Measurements from ENCODE around the gene TMEM8B.

DNA sequence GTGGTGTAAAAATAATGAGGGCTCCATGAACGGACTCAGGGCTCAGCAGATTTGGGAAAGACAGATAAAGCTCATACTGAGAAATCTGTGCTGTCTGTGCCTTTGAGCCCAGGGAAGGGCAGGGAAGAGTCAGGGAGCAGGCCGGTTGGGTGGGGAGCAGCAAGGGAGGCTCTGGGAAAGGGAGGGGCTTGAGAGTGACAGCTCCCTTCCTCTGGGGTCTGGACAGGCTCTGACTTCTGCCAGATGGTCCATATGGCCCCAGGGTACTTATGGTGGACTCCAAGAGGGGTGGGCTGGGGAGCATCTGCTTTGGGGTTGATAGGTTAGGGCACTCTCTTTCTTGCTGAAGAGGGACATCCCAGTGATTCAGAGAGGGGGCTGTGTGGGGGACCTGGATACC is 35.6 kb upstream of the TMEM8B start:
- TF ChIP-seq, protein P1, sequence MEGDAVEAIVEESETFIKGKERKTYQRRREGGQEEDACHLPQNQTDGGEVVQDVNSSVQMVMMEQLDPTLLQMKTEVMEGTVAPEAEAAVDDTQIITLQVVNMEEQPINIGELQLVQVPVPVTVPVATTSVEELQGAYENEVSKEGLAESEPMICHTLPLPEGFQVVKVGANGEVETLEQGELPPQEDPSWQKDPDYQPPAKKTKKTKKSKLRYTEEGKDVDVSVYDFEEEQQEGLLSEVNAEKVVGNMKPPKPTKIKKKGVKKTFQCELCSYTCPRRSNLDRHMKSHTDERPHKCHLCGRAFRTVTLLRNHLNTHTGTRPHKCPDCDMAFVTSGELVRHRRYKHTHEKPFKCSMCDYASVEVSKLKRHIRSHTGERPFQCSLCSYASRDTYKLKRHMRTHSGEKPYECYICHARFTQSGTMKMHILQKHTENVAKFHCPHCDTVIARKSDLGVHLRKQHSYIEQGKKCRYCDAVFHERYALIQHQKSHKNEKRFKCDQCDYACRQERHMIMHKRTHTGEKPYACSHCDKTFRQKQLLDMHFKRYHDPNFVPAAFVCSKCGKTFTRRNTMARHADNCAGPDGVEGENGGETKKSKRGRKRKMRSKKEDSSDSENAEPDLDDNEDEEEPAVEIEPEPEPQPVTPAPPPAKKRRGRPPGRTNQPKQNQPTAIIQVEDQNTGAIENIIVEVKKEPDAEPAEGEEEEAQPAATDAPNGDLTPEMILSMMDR (IDR thresholded peaks at IDR 0.05; ENCODE audit: poor library complexity, severe bottlenecking) = no peak
- TF ChIP-seq POLR2AphosphoS5 (IDR thresholded peaks at IDR 0.05) (no peak), EP300 (conservative IDR thresholded peaks at IDR 0.05; ENCODE audit: poor library complexity, severe bottlenecking) (no peak), MXI1 (conservative IDR thresholded peaks at IDR 0.05; ENCODE audit: poor library complexity, severe bottlenecking) (no peak)
